Measurements from ENCODE around the gene TMA7. TPM values are rescaled to one million over a fixed set of nuclear protein-coding genes. Genes with fewer than 3 reads are reported as not detected.

The TMA7 gene
- total RNA-seq, 2 donors from 2014 or later: 290 to 326 TPM

DNA sequence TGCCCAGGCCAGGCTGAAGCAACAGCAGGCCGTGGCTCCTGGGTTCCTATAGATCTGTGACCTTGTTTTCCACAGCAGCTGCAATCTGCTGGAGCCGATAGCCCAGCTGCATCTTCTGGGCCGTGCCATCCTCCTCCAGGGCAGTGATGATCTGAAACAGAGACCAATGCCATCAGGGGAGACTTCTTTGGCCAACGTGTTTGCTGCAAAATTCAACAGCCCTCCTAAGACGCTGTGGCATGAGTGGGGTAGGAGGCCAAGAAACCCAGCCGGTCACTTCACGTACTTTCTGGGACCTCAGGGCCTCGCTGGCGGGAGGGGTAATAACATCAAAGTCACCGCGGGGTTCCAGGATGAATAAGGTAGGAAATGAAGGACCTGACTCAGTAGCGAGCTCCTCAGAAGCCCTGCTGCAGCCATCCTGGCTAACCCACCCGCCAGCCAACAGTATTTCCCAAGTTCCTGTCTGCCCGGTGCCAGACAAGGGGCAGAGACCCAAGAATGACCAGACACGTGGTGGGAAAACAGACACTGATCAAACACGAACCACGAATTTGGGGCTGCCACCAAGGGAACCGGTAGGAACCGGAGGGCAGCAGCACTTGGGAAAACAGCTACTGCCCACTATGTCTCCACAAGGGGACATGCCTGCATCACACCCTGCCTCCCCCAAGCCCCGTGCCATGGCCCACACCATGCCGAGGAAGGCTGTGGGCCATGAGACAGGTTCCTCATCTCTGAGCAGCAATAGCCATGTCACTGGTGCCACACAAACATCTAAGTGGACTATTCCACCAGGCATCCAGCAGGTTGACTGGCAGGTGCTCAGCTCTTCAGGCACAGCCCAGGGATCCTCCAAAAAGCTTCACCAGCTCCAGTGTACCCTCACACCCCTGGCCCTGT lies 35.4 kb upstream of the TMA7 start:
- Mint-ChIP-seq H3K27me3 (ENCODE audit: insufficient read depth) (no peaks in the 10 kb centered on the region), H3K36me3 (ENCODE audit: low read depth) (peaks cover 70% of the 10 kb centered on the region), H3K9me3 (no peaks in the 10 kb centered on the region), H3K27ac (no peak overlapping the region), H3K4me1 (no peaks in the 10 kb centered on the region), H3K4me3 (no peak overlapping the region)
- WGBS, 2 experiments (ENCODE audit: insufficient coverage in 1 of 2, insufficient read length in 1 of 2): 93 to 98% methylated on average over 20 to 21 of the region's 21 CpGs
- no peak for DNase-seq
- no peak overlapping the region for H3K9ac ChIP-seq (ENCODE audit: extremely low read depth, low read length, poor library complexity, severe bottlenecking)
- peaks cover 63% of the 10 kb centered on the region for H3K36me3 ChIP-seq (ENCODE audit: control insufficient read depth, insufficient read depth, low read length)
- no peak overlapping the region for H3K4me3 ChIP-seq (ENCODE audit: low read length)
- H3K4me1 ChIP-seq (ENCODE audit: control insufficient read depth, insufficient read depth, low read length): no peaks in the 10 kb centered on the region
- no peak for TF ChIP-seq CTCF (conservative IDR thresholded peaks at IDR 0.05)
- H3K9me3 ChIP-seq (ENCODE audit: control insufficient read depth, low read length): no peaks in the 10 kb centered on the region
- no peaks in the 10 kb centered on the region for H3K27me3 ChIP-seq (ENCODE audit: control insufficient read depth, insufficient read depth, low read length, poor library complexity, severe bottlenecking)
- H3K27ac ChIP-seq (ENCODE audit: low read depth, low read length): no peak overlapping the region

DNA sequence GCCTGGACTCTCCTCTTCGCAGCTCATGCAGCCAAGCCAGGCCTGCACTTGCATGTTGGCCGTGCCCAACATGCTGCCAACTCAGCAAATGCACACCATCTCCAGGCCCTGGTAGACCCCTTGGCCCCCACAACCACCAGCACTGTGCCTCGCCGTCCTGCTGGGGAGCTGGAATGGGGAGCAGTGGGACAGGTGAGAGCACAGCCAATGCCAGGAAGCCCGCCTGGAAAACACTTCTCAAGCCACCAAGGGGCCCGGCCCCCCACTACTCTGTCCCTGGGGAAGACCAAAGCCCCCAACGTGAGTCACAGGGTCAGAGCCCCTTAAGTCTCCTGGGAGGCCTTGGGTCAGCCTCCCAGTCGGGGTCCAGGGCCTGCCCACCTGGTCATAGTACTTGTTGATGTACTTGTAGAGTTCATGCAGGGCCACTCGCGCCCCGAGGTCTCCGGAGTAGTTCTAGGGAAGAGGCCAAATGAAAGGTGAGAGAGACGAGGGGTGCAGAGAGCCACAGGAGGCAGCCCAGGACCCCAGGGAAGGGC lies 34.6 kb upstream of the TMA7 start:
- TF ChIP-seq CTCF (conservative IDR thresholded peaks at IDR 0.05): no peak
- peaks cover 75% of the 10 kb centered on the region for H3K36me3 Mint-ChIP-seq (ENCODE audit: low read depth)

GRCh38 chr3:48405971-48406370 lies 34.1 kb upstream of the TMA7 start:
- Mint-ChIP-seq H3K36me3 (ENCODE audit: low read depth) (peaks cover 74% of the 10 kb centered on the region), H3K4me3 (no peak overlapping the region), H3K9me3 (no peaks in the 10 kb centered on the region), H3K4me1 (no peaks in the 10 kb centered on the region), H3K27ac (no peak overlapping the region), H3K27me3 (ENCODE audit: insufficient read depth) (no peaks in the 10 kb centered on the region)
- 100% methylated on average over 1 of the region's 1 CpG; no CpG with 5 or more reads in 1 of the 2 experiments for WGBS, 2 experiments (ENCODE audit: insufficient coverage in 1 of 2, insufficient read length in 1 of 2)
- H3K27me3 ChIP-seq (ENCODE audit: control insufficient read depth, insufficient read depth, low read length, poor library complexity, severe bottlenecking): no peaks in the 10 kb centered on the region
- no peaks in the 10 kb centered on the region for H3K9me3 ChIP-seq (ENCODE audit: control insufficient read depth, low read length)
- H3K9ac ChIP-seq (ENCODE audit: extremely low read depth, low read length, poor library complexity, severe bottlenecking): no peak overlapping the region
- H3K27ac ChIP-seq (ENCODE audit: low read depth, low read length): no peak overlapping the region
- no peaks in the 10 kb centered on the region for H3K4me1 ChIP-seq (ENCODE audit: control insufficient read depth, insufficient read depth, low read length)
- no peak overlapping the region for H3K4me3 ChIP-seq (ENCODE audit: low read length)
- peaks cover 68% of the 10 kb centered on the region for H3K36me3 ChIP-seq (ENCODE audit: control insufficient read depth, insufficient read depth, low read length)
- no peak for TF ChIP-seq CTCF (conservative IDR thresholded peaks at IDR 0.05)
- no peak for DNase-seq

More for the DNA sequence above, 34.6 kb upstream of the TMA7 start:
- DNase-seq: no peak
- H3K4me1 Mint-ChIP-seq: no peaks in the 10 kb centered on the region
- Histone ChIP-seq H3K27me3 (ENCODE audit: control insufficient read depth, insufficient read depth, low read length, poor library complexity, severe bottlenecking) (no peaks in the 10 kb centered on the region), H3K9ac (ENCODE audit: extremely low read depth, low read length, poor library complexity, severe bottlenecking) (no peak overlapping the region), H3K4me1 (ENCODE audit: control insufficient read depth, insufficient read depth, low read length) (no peaks in the 10 kb centered on the region), H3K27ac (ENCODE audit: low read depth, low read length) (no peak overlapping the region), H3K4me3 (ENCODE audit: low read length) (no peak overlapping the region), H3K36me3 (ENCODE audit: control insufficient read depth, insufficient read depth, low read length) (peaks cover 68% of the 10 kb centered on the region), H3K9me3 (ENCODE audit: control insufficient read depth, low read length) (no peaks in the 10 kb centered on the region)
- no peaks in the 10 kb centered on the region for H3K27me3 Mint-ChIP-seq (ENCODE audit: insufficient read depth)
- 91 to 94% methylated on average over 9 to 13 of the region's 13 CpGs for WGBS, 2 experiments (ENCODE audit: insufficient coverage in 1 of 2, insufficient read length in 1 of 2)
- no peak overlapping the region for H3K27ac Mint-ChIP-seq
- no peaks in the 10 kb centered on the region for H3K9me3 Mint-ChIP-seq
- no peak overlapping the region for H3K4me3 Mint-ChIP-seq

Data from endodermal cell (in vitro differentiated cells).